HepG2 (cell line): ENCODE results near the gene SPINT3.

Experiments
- EP300 ChIP-seq, 3 experiments: sonication (generic) in 1 of 3; formaldehyde crosslinking in 1 of 3; IDR thresholded peaks; 2 replicates each; pipeline versions ENCODE4 v1.5.1 to v1.6.1; 2011 to 2020; ENCODE audit warnings: low read depth in 2 of 3, low read length in 2 of 3, borderline replicate concordance in 1 of 3, improper control_type of control experiment in 1 of 3, mild to moderate bottlenecking in 1 of 3, missing genetic modification reagents in 1 of 3, moderate library complexity in 1 of 3
- TF ChIP-seq, protein P1 (sequence below): sonication (generic); formaldehyde crosslinking; IDR thresholded peaks from 2 replicates; pipeline ENCODE4 v1.5.0; 2020; ENCODE audit warnings: mild to moderate bottlenecking, missing genetic modification reagents, moderate library complexity

DNA sequence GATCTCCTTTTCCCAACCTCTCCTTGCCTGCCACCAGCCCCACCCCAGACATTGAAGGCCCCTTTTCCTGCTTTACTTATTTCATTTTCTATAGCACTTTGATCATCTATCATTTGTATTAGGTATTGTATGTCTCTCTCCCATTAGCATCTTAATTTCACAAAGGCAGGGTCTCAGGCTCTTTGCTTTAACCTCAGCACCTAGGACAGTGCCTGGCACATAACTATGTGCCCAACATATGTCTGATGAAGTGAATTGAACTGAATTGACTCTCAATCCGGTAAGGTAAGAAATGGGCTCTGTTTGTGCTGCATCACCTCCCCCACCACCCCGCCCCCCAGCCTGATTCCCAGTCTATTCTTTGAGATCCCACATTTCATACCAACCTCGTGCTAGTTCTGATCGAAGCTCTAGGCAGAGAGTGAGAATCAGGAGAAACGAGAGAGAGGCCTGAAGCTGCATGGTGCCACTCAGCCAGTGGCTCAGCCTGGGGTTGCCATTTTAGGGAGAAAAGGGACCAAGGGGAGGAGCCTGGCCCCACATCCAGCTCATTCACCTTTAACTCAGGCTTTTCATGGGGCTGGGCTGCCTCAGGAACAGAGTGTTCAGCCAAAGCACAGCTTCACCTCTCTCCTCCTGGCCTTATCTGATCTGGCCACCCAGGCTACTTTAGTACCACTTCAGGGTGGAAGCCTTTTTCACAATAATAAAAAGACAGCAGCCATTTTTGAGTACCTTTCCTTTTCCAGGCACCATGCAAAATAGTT is at the start of gene SPINT3:
- no peak for TF ChIP-seq EP300 (IDR thresholded peaks at IDR 0.05; ENCODE audit: low read depth in 2 of 2, low read length in 2 of 2)
- no peak for TF ChIP-seq EP300 (CRISPR knock-in tag; IDR thresholded peaks at IDR 0.05; ENCODE audit: borderline replicate concordance)
- TF ChIP-seq, protein P1, sequence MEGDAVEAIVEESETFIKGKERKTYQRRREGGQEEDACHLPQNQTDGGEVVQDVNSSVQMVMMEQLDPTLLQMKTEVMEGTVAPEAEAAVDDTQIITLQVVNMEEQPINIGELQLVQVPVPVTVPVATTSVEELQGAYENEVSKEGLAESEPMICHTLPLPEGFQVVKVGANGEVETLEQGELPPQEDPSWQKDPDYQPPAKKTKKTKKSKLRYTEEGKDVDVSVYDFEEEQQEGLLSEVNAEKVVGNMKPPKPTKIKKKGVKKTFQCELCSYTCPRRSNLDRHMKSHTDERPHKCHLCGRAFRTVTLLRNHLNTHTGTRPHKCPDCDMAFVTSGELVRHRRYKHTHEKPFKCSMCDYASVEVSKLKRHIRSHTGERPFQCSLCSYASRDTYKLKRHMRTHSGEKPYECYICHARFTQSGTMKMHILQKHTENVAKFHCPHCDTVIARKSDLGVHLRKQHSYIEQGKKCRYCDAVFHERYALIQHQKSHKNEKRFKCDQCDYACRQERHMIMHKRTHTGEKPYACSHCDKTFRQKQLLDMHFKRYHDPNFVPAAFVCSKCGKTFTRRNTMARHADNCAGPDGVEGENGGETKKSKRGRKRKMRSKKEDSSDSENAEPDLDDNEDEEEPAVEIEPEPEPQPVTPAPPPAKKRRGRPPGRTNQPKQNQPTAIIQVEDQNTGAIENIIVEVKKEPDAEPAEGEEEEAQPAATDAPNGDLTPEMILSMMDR (CRISPR knock-in tag) = no peak
